BE2C (cell line): ENCODE results near the gene USH2A.

Source experiments
- DNase-seq: peaks from one replicate; pipeline ENCODE4 v3.0.0-alpha.2; 2020
- H3K27me3 ChIP-seq: fragments of 250-450 bp; sonication (Bioruptor Pico); 2 replicates; pipeline ENCODE4 v1.5.1; 2020; ENCODE audit warnings: mild to moderate bottlenecking
- H3K36me3 ChIP-seq: fragments of 250-450 bp; sonication (Bioruptor Pico); 2 replicates; pipeline ENCODE4 v1.5.1; 2020; ENCODE audit warnings: mild to moderate bottlenecking
- H3K4me1 ChIP-seq: fragments of 250-450 bp; sonication (Bioruptor Pico); 2 replicates; pipeline ENCODE4 v1.5.1; 2020
- H3K4me3 ChIP-seq: 2 replicates; pipeline ENCODE4 v1.5.1; 2011; ENCODE audit warnings: low read depth, low read length
- H3K9me3 ChIP-seq: fragments of 250-450 bp; sonication (Bioruptor Pico); 2 replicates; pipeline ENCODE4 v1.5.1; 2020
- TF ChIP-seq, protein P1 (sequence below): IDR thresholded peaks from 2 replicates; pipeline ENCODE4 v1.5.1; 2012; ENCODE audit warnings: mild to moderate bottlenecking, low read depth, low read length

Gene USH2A

DNA sequence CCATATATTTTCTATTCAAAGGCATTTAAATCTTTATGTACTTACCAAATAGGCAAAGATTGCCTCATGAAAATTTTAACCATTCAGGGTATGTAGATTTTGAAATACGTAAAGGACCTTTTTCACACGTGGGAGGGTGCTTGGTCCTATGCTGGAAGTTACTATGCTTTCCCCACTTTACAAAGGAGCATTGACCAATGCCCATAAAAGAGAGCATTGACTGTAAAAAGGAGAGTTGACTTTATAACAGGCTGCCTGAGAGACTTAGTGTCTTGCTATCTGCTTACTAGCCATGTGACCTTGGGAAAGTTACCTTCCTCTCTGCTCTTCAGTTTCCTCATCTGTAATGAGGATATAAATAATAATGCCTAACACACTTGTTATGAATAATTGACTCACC lies 346.5 kb downstream of the USH2A start:
- DNase-seq = no peak
- no peaks in the 10 kb centered on the region for H3K36me3 ChIP-seq
- TF ChIP-seq, protein P1, sequence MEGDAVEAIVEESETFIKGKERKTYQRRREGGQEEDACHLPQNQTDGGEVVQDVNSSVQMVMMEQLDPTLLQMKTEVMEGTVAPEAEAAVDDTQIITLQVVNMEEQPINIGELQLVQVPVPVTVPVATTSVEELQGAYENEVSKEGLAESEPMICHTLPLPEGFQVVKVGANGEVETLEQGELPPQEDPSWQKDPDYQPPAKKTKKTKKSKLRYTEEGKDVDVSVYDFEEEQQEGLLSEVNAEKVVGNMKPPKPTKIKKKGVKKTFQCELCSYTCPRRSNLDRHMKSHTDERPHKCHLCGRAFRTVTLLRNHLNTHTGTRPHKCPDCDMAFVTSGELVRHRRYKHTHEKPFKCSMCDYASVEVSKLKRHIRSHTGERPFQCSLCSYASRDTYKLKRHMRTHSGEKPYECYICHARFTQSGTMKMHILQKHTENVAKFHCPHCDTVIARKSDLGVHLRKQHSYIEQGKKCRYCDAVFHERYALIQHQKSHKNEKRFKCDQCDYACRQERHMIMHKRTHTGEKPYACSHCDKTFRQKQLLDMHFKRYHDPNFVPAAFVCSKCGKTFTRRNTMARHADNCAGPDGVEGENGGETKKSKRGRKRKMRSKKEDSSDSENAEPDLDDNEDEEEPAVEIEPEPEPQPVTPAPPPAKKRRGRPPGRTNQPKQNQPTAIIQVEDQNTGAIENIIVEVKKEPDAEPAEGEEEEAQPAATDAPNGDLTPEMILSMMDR = no peak
- no peaks in the 10 kb centered on the region for H3K9me3 ChIP-seq
- H3K27me3 ChIP-seq = no peaks in the 10 kb centered on the region
- H3K4me1 ChIP-seq = peaks cover 3% of the 10 kb centered on the region; the same call in 1 of the 2 replicates
- no peak overlapping the region for H3K4me3 ChIP-seq

DNA sequence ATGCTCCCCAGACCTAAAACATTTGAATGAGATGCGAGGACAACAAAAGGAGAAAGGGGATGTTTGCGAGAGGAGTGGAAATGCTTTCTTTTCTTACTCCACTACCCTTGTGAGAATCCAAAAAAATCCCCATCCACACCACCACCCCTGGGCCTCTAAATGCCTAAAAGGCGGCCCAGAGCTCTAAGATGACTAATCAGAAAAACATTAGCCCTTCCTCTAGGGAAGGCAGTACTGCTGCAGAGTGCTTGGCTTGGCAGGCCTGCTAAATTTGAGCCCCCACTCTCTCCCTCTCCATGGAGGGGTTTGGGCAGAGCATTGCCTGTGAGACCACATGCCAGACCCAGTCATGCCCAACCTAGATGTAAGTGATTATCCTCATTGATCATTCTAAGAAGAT lies 347.9 kb downstream of the USH2A start:
- no peaks in the 10 kb centered on the region for H3K27me3 ChIP-seq
- H3K36me3 ChIP-seq = no peaks in the 10 kb centered on the region
- H3K9me3 ChIP-seq = no peaks in the 10 kb centered on the region
- no peak overlapping the region for H3K4me3 ChIP-seq
- DNase-seq = no peak
- H3K4me1 ChIP-seq = peaks cover 3% of the 10 kb centered on the region; the same call in 1 of the 2 replicates
- TF ChIP-seq, protein P1 = no peak

DNA sequence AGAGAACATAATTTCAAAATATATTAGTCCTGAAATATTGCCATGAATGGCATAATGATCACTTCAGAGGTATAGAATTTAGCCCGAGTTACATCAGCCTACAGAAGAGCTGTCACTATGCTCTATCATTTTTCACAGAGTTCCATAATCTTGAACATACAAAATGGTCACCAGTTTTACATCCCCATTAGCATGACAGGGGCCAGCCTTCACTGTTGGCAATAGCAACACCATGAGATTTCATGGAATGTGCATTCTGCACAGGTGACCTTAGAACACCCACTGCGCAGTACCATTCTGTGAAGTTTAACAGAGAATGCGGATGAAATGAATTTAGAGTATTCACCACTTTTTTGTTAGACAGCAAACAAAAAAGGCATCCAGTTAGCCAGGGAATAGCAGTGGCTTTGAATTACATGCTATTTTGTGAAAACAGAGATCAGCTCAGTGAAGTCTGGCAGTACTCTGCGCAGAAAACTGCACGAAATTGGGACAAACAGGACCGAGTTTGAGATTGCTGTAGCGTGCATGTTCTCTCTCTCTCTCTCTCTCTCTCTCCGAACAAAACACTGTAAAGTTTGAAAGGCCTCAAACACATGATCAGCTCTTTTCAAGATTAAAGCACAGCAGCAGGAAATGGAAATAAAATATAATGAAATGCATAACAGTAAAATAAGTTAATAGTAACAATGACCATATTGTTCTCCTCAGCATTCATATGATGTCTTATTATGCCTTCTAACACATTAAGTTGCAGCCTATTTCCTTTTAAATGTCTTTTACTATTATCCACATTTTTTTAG lies 349.3 kb downstream of the USH2A start:
- peaks cover 3% of the 10 kb centered on the region; the same call in 1 of the 2 replicates for H3K4me1 ChIP-seq
- no peak for DNase-seq
- H3K4me3 ChIP-seq = no peak overlapping the region
- H3K27me3 ChIP-seq = no peaks in the 10 kb centered on the region
- TF ChIP-seq, protein P1 = no peak
- H3K36me3 ChIP-seq = no peaks in the 10 kb centered on the region
- H3K9me3 ChIP-seq = no peaks in the 10 kb centered on the region

DNA sequence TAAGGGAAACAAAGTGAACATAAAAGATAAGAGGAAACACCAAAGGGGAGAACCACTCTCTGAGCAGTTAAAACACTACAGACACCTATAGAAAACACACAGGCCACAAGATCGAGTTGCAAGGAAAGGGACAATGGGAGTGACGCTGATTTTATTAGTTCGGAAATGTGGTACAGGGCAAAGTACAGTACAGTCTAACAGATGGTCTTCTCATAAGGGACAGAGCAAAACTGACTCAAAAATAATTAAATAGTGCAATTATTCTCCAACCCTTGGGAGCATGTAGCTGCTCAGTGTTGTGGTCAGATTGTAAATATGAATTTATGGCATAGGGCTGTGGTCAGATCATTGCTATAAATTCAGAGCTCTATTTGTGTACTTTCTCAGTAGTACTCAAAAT lies 352.0 kb downstream of the USH2A start:
- no peak for DNase-seq
- TF ChIP-seq, protein P1 = no peak
- H3K4me1 ChIP-seq = peaks cover 3% of the 10 kb centered on the region; the same call in 1 of the 2 replicates
- no peak overlapping the region for H3K4me3 ChIP-seq
- no peaks in the 10 kb centered on the region for H3K9me3 ChIP-seq
- no peaks in the 10 kb centered on the region for H3K27me3 ChIP-seq
- no peaks in the 10 kb centered on the region for H3K36me3 ChIP-seq

DNA sequence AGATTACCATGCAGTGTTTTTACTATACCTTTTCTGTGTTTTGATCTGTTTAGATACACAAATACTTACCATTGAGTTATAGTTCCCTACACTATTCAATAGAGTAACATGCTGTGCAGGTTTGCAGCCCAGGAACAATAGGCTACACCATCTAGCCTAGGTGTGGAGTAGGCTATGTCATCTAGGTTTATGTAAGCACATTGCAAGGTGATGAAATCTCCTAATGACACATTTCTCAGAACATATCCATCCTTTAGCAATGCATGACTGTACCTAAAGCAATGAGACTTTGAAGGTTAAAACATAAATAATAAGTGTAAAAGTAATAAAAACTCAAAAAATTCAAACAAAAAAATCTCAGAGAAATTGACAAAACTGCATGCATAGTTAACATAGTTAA lies 358.6 kb downstream of the USH2A start:
- H3K9me3 ChIP-seq = no peaks in the 10 kb centered on the region
- H3K4me3 ChIP-seq = no peak overlapping the region
- H3K27me3 ChIP-seq = no peaks in the 10 kb centered on the region
- no peaks in the 10 kb centered on the region for H3K36me3 ChIP-seq
- DNase-seq = no peak
- TF ChIP-seq, protein P1 = no peak
- H3K4me1 ChIP-seq = peaks cover 4% of the 10 kb centered on the region; the same call in 1 of the 2 replicates

DNA sequence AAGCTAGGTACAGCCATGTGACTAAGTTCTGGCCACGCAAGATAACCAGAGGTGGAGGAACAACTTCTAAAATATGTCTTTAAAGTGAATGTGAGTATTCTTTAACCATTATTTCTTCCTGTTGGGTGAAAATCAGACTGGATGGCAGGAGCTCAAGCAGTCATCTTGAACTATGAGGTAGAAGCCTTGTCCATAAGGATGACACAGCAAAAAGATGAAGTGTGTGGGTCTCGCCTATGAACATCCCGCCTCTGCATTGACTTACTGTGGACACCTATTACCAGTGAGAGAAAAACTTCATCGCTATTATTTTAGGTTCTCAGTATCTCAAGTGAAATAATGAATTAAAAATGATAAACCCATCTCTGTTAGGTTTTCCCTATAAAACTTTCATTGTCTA lies 365.3 kb downstream of the USH2A start:
- H3K4me1 ChIP-seq = peaks cover 8% of the 10 kb centered on the region
- no peak for DNase-seq
- no peak overlapping the region for H3K4me3 ChIP-seq
- TF ChIP-seq, protein P1 = no peak
- H3K27me3 ChIP-seq = no peaks in the 10 kb centered on the region
- no peaks in the 10 kb centered on the region for H3K9me3 ChIP-seq
- no peaks in the 10 kb centered on the region for H3K36me3 ChIP-seq
